ENCODE data around the gene CALN1. TPM values are rescaled to one million over a fixed set of nuclear protein-coding genes. Genes with fewer than 3 reads are reported as not detected.

The CALN1 gene
- total RNA-seq, 4 donors from 2014 or later: under 0.01 to 1.2 (median 0.22) TPM; not detected in 1

DNA sequence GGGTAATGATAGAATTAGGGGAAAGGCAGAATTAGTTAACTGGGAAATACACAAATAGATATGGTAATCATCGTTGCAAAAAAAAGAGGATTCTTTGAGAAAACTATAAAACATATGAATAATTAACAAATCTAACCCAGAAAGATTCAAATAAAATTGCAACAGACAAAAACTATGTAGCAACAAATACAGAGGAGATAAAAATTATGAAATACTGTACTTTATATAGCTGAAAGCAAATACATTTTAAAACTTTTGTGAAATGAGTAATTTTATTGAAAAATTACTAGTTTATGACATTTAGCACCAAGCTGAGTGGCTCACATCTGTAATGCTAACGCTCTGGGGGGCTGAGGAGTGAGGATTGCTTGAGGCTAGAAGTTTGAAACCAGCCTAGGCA is 356.7 kb downstream of the CALN1 start:
- Histone ChIP-seq H3K4me3 (no peak overlapping the region), H3K27ac (no peak overlapping the region), H3K27me3 (no peaks in the 10 kb centered on the region), H3K9me3 (peaks cover 0 to 10% (median 0%) of the 10 kb centered on the region in 4 donors), H3K4me1 (no peaks in the 10 kb centered on the region), H3K36me3 (no peaks in the 10 kb centered on the region)
- TF ChIP-seq POLR2A (IDR thresholded peaks at IDR 0.05): no peak
- TF ChIP-seq EP300 (IDR thresholded peaks at IDR 0.05): no peak
- TF ChIP-seq, protein P1, sequence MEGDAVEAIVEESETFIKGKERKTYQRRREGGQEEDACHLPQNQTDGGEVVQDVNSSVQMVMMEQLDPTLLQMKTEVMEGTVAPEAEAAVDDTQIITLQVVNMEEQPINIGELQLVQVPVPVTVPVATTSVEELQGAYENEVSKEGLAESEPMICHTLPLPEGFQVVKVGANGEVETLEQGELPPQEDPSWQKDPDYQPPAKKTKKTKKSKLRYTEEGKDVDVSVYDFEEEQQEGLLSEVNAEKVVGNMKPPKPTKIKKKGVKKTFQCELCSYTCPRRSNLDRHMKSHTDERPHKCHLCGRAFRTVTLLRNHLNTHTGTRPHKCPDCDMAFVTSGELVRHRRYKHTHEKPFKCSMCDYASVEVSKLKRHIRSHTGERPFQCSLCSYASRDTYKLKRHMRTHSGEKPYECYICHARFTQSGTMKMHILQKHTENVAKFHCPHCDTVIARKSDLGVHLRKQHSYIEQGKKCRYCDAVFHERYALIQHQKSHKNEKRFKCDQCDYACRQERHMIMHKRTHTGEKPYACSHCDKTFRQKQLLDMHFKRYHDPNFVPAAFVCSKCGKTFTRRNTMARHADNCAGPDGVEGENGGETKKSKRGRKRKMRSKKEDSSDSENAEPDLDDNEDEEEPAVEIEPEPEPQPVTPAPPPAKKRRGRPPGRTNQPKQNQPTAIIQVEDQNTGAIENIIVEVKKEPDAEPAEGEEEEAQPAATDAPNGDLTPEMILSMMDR (IDR thresholded peaks at IDR 0.05): no peak
- no peak for DNase-seq (ENCODE audit: low spot score in 2 of 2)
- 79 to 84% methylated on average over 2 of the region's 2 CpGs for WGBS, 2 donors

DNA sequence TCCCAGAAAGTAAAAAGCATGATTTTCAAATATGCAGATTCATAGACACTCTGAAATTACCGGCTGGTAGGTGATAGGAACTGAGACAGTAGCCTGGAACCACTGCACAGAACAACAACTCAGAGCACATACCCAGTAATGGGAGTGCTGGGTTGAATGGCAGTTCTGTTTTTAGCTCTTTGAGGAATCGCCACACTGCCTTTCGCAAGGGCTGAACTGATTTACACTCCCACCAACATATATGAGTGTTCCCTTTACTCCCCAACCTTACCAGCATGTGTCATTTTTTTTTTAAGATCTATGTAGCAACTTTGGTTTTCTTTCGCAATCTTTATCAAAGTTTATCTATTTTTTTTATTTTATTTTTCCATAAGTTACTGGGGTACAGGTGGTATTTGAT is 358.8 kb downstream of the CALN1 start:
- 82 to 83% methylated on average over 4 of the region's 4 CpGs for WGBS, 2 donors

DNA sequence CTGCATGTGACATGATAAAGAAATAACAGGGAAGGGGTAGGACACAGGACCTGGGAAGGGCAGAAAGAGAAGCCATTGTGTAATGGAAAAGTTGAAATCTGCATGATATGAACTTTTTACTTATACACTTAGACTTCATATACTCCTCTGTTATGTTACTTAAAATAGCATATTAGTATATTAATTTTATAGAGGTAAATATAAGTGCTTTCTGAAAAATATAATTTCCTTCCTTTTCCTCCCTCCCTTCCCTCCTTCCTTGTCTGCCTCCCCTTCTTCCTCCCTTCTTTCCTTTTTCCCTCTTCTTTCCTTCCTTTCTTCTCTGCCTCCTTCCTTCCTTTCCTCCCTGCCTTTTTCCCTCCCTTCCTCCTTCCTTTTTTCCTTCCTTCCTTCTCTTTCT is 363.7 kb downstream of the CALN1 start:
- Histone ChIP-seq H3K4me3 (no peak overlapping the region), H3K9me3 (peaks cover 0 to 10% (median 0%) of the 10 kb centered on the region in 4 donors), H3K27ac (no peak overlapping the region), H3K4me1 (no peaks in the 10 kb centered on the region), H3K27me3 (no peaks in the 10 kb centered on the region), H3K36me3 (no peaks in the 10 kb centered on the region)
- TF ChIP-seq, protein P1 (IDR thresholded peaks at IDR 0.05): no peak
- no peak for TF ChIP-seq POLR2A (IDR thresholded peaks at IDR 0.05)
- no peak for TF ChIP-seq EP300 (IDR thresholded peaks at IDR 0.05)
- DNase-seq (ENCODE audit: low spot score in 2 of 2): no peak

More for the DNA sequence above, 358.8 kb downstream of the CALN1 start:
- no peak for DNase-seq (ENCODE audit: low spot score in 2 of 2)
- Histone ChIP-seq H3K4me1 (no peaks in the 10 kb centered on the region), H3K27me3 (no peaks in the 10 kb centered on the region), H3K27ac (no peak overlapping the region), H3K36me3 (no peaks in the 10 kb centered on the region), H3K4me3 (no peak overlapping the region), H3K9me3 (peaks cover 0 to 10% (median 0%) of the 10 kb centered on the region in 4 donors)
- TF ChIP-seq, protein P1 (IDR thresholded peaks at IDR 0.05): no peak
- TF ChIP-seq EP300 (IDR thresholded peaks at IDR 0.05) (no peak), POLR2A (IDR thresholded peaks at IDR 0.05) (no peak)

DNA sequence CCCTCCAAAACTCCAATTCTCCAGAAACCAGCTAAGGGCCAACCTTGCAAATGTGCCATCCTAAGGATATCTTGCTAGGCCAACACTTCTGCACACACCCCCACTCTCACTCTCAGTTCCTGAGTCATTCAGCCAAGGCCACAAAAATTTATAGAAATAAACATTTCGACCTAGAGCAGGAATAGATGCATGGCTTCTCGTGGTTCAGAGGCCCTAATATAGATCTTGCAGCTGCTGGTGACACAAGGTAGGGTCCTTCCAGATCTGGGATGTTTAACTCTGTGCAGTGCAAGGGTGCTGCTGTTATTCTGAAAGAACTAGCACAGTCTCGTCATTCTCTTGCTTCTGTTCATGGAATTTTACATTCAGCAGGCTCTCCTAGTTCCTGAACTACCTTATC is 369.3 kb downstream of the CALN1 start:
- TF ChIP-seq EP300 (IDR thresholded peaks at IDR 0.05): no peak
- TF ChIP-seq, protein P1 (IDR thresholded peaks at IDR 0.05): no peak
- TF ChIP-seq POLR2A (IDR thresholded peaks at IDR 0.05): no peak
- WGBS, 2 donors: 59 to 60% methylated on average over 3 of the region's 3 CpGs
- no peaks in the 10 kb centered on the region for H3K36me3 ChIP-seq

DNA sequence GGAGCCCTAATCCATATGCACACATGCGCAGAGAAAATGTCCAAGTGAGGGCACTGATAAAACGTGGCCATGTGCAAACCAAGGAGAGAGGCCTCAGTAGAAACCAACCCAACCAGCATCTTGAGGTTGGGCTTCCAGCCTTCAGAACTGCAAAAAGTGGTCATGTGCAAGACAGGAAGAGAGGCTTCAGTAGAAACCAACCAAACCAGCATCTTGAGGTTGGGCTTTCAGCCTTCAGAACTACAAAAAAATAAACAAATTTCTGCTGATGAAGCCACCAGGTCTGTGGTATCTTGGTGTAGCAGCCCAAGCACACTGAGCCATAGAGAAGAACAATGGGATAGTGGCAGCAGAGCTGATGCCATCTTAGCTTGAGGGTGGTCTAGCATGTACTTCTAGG is 371.5 kb downstream of the CALN1 start:
- TF ChIP-seq, protein P1 (IDR thresholded peaks at IDR 0.05): no peak
- no peak for TF ChIP-seq EP300 (IDR thresholded peaks at IDR 0.05)
- no peak for TF ChIP-seq POLR2A (IDR thresholded peaks at IDR 0.05)
- no peak for DNase-seq (ENCODE audit: low spot score in 2 of 2)
- H3K27ac ChIP-seq: no peak overlapping the region
- no peaks in the 10 kb centered on the region for H3K4me1 ChIP-seq
- 87 to 89% methylated on average over 2 of the region's 2 CpGs for WGBS, 2 donors
- no peaks in the 10 kb centered on the region for H3K27me3 ChIP-seq
- no peaks in the 10 kb centered on the region for H3K36me3 ChIP-seq
- peaks cover 0 to 32% (median 0%) of the 10 kb centered on the region in 4 donors for H3K9me3 ChIP-seq
- H3K4me3 ChIP-seq: no peak overlapping the region

More for the DNA sequence above, 369.3 kb downstream of the CALN1 start:
- no peaks in the 10 kb centered on the region for H3K27me3 ChIP-seq
- no peak overlapping the region for H3K4me3 ChIP-seq
- H3K27ac ChIP-seq: no peak overlapping the region
- H3K9me3 ChIP-seq: peaks cover 0 to 18% (median 0%) of the 10 kb centered on the region in 4 donors
- DNase-seq (ENCODE audit: low spot score in 2 of 2): no peak
- H3K4me1 ChIP-seq: no peaks in the 10 kb centered on the region
